Activated gamma-delta T cell treated with Interleukin-2 at 50 U/mL for 16 hours (primary cell): ENCODE data around the gene PCBD2.
A peak's percentile ranks its signal among the peaks of the same experiment; 100 is the strongest.
"Not testable (repeated sequence)": the region's sequence is repeated elsewhere in the genome, so short reads cannot be mapped to it uniquely, and the experiment has no call there.

Experiments used
- DNase-seq: peaks from one replicate; pipeline ENCODE4 v3.0.0-alpha.2; 2020

Gene PCBD2

GRCh38 chr5:134910752-134911151 is 5.8 kb downstream of the PCBD2 start:
- not testable (repeated sequence) for DNase-seq

GRCh38 chr5:134911285-134912206 is 6.6 kb downstream of the PCBD2 start:
- DNase-seq, result no peak

DNA sequence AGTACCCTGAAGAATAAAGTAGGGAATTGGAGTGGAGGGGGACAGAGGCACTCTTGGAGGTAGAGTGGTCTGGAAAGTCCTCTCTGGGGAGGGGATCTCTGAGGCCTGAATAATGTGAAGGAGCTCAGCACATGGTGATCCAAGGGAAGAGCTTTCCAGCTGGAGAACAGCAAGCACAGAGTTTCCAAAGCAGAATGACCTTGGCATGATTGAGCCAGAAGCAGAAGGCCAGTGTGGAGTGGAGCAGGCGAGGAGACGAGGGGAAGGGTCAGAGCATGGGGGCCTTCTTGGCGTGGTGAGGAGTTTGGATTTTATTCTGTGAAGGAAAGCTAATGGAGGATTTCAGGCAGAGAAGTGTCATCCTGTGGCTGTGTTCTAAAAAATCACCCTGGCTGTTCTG is 8.3 kb downstream of the PCBD2 start:
- DNase-seq, result no peak

DNA sequence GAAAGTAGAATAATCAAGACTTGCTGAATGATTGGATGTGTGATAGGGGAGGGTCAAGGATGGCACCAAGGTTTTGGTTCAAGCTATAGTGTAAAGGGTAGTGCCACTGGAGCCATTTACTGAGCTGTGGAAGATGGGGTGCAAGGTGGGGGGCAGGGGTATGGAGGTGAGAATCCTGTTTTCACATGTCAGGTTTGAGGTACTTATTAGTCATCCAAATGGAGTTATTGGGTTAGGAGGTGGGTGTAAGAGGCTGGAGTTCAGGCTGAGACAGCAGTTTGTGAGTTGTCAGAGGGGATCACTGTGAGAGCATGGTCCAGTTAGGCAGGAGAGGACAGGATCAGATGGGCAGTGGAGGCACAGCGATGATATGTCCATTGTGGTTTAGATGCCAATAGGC is 8.9 kb downstream of the PCBD2 start:
- no peak for DNase-seq

- DNase-seq, result no peak
Measured at GRCh38 chr5:134917070-134917815, 12.3 kb downstream of the PCBD2 start.

GRCh38 chr5:134918861-134919260 is 13.9 kb downstream of the PCBD2 start:
- no peak for DNase-seq

DNA sequence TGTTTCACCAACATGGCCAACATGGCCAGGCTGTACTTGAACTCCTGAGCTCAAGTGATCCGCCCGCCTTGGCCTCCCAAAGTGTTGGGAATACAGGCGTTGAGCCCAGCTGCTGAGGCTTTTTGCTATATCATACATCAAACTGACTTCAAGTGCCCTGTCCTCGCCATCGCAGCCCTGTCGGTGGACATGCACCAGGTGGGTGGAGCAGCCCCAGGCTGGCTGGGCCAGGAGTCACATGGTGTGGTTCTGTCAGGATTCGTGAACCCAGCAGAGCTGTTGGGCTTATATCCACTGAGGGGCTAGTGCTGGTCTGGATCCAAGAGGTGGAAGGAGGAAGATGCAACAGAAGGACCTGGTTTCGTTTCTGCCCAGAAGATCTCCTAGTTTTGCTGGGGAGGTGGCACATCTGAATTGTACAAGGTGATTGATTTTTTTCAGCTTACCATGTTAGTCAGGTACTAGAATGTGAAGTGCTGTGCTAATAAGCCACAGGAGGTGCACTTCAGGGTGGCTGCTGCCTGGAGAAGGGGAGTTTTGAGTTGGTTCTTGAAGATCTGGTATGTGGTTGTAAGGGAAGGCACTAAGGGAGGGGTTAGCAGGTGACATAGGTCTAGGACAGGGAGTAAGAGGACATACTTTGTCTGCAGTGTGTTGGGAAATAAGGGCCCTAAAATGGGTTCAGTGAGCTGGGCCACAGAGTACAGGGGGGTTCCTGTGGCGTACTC is 16.1 kb downstream of the PCBD2 start:
- no peak for DNase-seq

DNA sequence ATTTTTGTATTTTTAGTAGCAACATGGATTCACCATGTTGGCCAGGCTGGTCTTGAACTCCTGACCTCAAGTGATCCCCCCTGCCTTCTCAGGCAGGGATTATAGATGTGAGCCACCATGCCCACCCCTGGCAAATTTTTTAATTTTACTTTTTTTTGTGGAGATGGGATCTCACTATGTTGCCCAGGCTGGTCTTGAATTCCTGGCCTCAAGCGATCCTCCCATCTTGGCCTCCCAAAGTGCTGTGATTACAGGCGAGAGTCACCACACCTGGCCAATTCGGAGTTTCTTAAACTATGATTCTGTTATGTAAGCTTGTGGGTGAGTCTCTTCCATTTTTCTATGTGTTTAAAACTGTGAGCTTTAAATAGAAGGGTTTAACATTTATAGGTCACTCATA is 27.6 kb downstream of the PCBD2 start:
- no peak for DNase-seq

GRCh38 chr5:134934202-134934601 is 29.3 kb downstream of the PCBD2 start:
- no peak for DNase-seq

- DNase-seq, result no peak
Measured at GRCh38 chr5:134935711-134936602, 31.0 kb downstream of the PCBD2 start.

DNA sequence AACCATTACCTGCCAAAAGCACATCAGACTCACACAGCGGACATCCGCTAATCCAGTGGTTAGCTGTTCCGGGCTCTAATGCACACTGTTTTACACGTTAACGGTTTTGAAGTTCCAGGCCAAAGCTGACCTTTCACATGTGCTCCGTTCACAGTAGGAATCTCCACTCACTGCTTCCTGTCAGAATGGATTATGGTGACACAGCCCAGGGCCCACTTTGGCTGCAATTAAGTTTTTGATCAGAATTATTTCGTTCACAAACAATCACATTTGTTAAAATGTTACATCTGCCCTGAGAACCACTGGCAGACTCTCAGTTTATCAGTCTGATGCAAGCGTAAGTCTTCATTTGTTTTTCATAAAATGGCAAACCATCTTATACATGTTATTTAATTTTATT is 32.6 kb downstream of the PCBD2 start:
- DNase-seq, result no peak

DNA sequence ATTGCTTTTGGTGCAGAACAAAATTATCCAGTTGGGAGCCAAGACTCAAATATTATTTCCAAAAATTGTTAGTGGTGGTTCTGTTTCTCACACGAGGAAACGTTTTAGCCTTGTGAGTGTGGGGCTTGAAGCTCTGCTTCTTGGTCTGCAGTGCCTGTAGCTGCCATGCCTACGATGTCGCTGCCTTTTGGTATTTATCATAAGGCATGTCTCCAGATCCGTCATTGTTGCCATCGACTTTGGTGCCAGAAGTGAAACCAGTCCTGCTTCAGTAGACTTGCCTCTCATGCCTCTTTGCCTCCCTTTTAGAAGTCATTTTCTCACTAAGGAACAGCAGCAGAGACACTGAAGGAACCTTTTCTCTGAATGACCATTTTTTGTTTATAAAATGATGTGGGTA is 33.1 kb downstream of the PCBD2 start:
- no peak for DNase-seq

DNA sequence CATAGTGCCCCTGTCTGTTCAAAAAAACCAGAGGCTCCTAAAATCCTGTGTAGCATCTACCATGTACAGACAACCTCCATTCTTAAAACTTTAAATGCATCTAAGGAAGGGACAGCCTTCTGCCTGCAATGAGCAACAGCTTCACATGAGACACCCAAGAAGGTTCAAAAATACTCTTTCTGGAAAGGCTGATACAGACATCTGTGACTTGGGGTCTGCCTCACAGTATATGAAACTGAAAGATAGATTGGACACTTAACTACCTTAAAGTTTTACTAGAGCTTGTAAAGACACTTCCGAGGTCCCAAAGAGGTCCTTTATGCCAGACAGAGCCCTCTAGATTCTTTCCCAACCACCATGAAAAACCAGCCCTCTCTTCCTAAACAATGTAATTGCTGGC is 34.6 kb downstream of the PCBD2 start:
- DNase-seq, result no peak

DNA sequence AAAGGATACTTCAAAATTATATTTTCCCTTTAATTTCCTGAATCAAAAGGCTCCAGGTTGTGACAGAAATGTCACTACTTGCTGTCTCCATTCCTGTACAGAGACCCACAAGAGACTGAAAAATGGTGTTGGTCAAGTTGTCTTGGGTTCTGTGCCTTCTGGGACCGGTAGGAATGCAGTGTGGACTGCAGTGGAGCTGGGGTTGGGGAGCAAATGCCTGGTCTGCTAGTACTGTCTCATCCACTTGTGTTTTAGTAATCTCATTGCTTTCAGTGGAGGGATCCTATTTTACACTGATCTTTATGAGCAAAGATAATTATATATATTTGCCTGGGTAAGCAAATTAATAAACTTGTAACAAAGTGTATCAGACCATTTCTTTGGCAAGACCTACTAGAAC is 38.6 kb downstream of the PCBD2 start:
- DNase-seq, result no peak

GRCh38 chr5:134944630-134945029 is 39.7 kb downstream of the PCBD2 start:
- no peak for DNase-seq

DNA sequence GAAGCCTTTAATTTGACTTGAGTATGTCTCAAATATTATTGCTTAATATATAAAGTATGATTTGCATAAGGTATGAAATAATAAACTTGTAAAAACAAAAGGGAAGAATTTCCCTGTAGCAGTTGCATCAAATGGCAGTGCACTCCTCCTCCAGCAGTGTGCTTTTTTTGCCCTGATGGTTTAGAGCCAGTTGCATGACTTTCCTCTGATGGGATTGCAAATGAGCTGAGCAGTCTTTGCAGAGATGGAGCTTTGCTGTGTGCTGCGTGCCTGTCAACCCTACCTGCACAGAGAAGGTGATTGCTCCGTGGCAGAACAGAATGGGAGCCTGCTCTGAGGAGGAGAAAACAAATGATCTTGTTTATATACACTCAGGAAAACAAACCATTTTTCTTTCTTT is 40.1 kb downstream of the PCBD2 start:
- DNase-seq, result no peak

- no peak for DNase-seq
Measured at GRCh38 chr5:134948911-134949310, 44.0 kb downstream of the PCBD2 start.

DNA sequence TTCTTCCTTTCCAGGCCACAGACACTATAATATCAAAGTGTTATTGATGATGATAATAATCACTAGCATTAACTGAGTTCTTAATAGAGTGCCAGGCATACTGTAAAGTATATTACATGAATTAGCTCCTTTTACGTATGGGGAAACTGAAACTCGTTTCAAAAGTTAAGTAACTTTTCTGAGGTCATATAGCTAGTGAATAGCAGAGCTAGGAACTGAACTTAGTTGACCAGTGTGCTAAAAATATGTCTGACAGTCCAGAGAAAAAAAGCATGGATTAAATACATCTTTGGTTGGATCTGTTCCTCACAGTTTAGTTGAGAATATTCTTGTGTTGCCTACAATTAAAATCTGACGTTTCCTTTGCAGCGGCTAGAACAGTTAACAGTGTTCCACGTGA is 44.4 kb downstream of the PCBD2 start:
- DNase-seq, result no peak

DNA sequence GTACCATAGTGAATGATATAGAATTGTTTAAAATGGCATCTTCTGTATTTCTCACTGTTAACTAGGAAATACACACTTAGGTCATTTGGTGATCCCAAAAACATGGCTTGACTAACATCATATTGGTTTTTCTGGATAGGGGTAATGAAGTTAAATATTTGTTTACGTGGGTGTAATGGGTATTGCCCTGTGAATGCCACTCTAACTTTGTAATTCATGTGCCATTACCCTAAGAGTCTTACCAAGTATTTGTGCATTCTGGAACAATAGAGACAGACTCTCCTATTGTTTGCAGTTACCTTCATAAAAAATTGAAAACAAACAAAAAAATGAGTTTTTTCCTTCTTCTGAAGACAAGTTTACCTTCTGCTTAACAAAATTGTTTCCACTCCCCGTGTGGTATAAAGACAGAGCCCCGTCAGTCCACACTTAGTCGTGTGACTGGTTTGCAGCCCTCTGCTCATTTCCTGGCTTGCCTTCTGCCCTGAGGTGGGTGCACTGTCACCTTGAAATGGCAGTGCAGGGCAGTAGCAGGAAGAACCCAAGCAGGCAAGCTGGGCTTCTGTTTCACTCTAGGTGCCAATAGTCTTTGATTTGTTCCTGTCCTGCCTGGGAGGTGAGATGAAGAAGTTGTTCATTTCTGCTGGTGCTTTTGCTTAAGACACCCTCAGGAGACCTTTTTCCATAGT is 53.1 kb downstream of the PCBD2 start:
- peak; percentile 9 for DNase-seq

GRCh38 chr5:134958755-134959154 is 53.8 kb downstream of the PCBD2 start:
- DNase-seq, result no peak

- no peak for DNase-seq
Measured at GRCh38 chr5:134963098-134963497, 58.2 kb downstream of the PCBD2 start.
